ENCODE measurements around the gene KMT2A.

- TF ChIP-seq CTCF (conservative IDR thresholded peaks at IDR 0.05) (no peak), ZFX (IDR thresholded peaks at IDR 0.05) (no peak)
These were observed 14.2 kb downstream of the KMT2A start for GRCh38 chr11:118450451-118450850.
